ENCODE measurements around the gene SHANK3.
"Not testable (repeated sequence)": the region's sequence is repeated elsewhere in the genome, so short reads cannot be mapped to it uniquely, and the experiment has no call there.

The SHANK3 gene

DNA sequence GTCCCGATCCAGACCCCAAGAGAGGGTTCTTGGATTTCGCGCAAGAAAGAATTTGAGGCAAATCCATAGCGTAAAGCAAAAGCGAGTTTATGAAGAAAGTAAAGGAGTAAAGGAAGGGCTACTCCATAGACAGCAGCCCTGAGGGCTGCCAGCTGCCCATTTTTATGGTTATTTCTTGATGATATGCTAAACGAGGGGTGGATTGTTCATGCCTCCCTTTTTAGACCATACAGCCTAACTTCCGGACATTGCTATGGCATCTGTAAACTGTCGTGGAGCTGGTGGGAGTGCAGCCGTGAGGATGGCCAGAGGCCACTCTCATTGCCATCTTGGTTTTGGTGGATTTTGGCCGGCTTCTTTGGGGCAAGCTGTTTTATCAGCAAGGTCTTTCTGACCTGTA, 19.4 kb upstream of the SHANK3 start:
- TF ChIP-seq, protein P1, sequence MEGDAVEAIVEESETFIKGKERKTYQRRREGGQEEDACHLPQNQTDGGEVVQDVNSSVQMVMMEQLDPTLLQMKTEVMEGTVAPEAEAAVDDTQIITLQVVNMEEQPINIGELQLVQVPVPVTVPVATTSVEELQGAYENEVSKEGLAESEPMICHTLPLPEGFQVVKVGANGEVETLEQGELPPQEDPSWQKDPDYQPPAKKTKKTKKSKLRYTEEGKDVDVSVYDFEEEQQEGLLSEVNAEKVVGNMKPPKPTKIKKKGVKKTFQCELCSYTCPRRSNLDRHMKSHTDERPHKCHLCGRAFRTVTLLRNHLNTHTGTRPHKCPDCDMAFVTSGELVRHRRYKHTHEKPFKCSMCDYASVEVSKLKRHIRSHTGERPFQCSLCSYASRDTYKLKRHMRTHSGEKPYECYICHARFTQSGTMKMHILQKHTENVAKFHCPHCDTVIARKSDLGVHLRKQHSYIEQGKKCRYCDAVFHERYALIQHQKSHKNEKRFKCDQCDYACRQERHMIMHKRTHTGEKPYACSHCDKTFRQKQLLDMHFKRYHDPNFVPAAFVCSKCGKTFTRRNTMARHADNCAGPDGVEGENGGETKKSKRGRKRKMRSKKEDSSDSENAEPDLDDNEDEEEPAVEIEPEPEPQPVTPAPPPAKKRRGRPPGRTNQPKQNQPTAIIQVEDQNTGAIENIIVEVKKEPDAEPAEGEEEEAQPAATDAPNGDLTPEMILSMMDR (IDR thresholded peaks at IDR 0.05; ENCODE audit: unreplicated experiment in 3 of 3), result no peak
- no peak overlapping the region for H3K4me3 Mint-ChIP-seq
- H3K9me3 Mint-ChIP-seq, result peaks cover 18% of the 10 kb centered on the region
- peaks cover 4% of the 10 kb centered on the region for H3K27me3 Mint-ChIP-seq (ENCODE audit: low read depth)
- H3K36me3 Mint-ChIP-seq (ENCODE audit: low read depth), result peaks cover 6% of the 10 kb centered on the region
- no peak overlapping the region for H3K27ac Mint-ChIP-seq
- no peaks in the 10 kb centered on the region for H3K4me1 Mint-ChIP-seq

DNA sequence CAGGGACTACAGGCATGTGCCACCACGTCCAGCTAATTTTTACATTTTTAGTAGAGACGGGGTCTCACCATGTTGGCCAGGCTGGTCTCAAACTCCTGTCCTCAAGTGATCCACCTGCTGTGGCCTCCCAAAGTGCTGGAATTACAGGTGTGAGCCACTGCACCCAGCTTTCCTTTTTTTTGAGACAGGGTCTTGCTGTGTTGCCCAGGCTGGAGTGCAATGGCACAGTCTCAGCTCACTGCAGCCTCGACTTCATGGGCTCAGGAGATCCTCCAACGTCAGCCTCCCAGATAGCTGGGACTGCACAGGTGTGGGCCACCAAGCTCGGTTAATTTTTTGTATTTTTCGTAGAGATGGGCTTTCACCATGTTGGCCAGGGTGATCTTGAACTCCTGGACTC, 18.0 kb upstream of the SHANK3 start:
- not testable (repeated sequence) for H3K4me3 Mint-ChIP-seq; H3K4me1 Mint-ChIP-seq; H3K27me3 Mint-ChIP-seq (ENCODE audit: low read depth); H3K27ac Mint-ChIP-seq; H3K36me3 Mint-ChIP-seq (ENCODE audit: low read depth)
- peaks cover 18% of the 10 kb centered on the region for H3K9me3 Mint-ChIP-seq

DNA sequence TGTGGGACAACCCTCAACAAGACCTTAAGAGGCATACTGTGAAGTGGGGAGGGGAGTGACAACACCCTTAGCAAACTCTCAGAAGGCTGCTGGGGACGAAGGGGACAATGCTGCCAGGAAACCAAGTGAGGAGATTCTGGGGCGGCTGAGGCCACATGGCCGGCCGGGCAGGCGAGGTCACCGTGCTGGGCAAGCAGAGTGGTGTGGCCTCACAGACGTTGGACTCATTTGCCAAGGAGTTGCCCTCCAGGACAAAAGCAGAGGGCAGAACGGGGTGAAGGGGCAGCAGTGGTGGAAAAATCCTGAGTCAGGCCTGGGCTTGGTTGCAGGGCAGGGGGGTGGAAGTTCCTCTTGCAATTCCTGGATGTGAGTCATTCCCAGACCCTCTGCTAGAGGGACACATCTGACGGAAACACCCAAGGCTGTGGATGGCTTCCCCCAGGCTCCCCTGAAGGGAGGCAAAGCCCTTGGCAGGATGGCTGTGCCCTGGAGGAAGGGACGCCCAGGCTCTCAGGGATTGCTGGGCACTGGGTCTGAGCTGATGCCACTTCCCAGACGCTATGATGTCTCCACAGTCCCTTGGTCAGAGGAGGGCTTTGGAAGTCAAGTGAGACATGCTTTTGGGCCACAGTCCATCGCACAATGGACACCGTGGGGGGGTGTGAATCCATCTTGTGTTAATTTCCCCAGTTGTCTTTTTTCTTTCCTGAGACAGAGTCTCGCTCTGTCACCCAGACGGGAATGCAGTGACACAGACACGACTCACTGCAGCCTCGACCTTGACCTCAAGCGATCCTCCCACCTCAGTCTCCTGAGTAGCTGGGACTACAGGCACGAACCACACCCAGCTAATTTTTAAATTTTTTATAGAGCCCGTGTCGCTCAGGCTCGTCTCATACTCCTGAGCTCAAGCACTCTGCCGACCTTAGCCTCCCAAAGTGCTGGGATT, 16.2 kb upstream of the SHANK3 start:
- Mint-ChIP-seq H3K4me3 (no peak overlapping the region), H3K4me1 (no peaks in the 10 kb centered on the region), H3K27me3 (ENCODE audit: low read depth) (peaks cover 4% of the 10 kb centered on the region), H3K9me3 (peaks cover 17% of the 10 kb centered on the region), H3K36me3 (ENCODE audit: low read depth) (no peaks in the 10 kb centered on the region), H3K27ac (no peak overlapping the region)
- TF ChIP-seq, protein P1 (IDR thresholded peaks at IDR 0.05; ENCODE audit: unreplicated experiment in 3 of 3), result no peak

DNA sequence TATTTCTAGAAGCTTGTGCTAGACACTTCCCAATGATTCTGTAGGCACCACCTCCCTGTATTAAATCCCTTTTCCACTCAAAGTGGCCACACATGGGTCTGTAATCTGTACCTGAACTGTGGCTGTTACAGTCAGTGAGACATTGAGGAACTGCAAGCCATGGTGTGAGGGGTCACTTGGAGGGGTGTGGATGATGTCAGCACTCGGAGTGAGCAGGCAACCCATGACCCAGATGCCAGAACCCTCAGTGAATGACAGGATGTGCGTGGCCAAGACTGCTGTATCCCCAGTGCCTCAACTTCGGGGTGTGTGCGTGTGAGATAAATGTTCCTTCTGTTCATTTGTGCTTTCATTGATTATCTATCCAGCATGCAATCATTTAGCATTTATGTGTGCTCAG, 14.7 kb upstream of the SHANK3 start:
- Mint-ChIP-seq H3K9me3 (peaks cover 11% of the 10 kb centered on the region), H3K4me3 (no peak overlapping the region), H3K36me3 (ENCODE audit: low read depth) (no peaks in the 10 kb centered on the region), H3K4me1 (no peaks in the 10 kb centered on the region), H3K27ac (no peak overlapping the region), H3K27me3 (ENCODE audit: low read depth) (peaks cover 4% of the 10 kb centered on the region)
- TF ChIP-seq, protein P1 (IDR thresholded peaks at IDR 0.05; ENCODE audit: unreplicated experiment in 3 of 3), result no peak

DNA sequence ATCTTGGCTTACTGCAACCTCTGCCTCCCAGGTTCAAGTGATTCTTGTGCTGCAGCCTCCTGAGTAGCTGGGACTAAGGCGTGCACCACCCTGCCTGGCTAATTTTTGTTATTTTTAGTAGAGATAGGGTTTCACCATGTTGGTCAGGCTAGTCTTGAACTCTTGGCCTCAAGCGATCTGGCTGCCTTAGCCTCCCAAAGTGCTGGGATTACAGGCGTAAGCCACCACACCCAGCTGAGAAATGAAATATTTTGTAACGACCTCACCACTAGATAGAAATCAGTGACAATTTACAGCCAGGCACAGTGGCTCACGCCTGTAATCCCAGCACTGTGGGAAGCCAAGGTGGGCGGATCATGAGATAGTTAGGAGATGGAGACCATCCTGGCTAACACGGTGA, 12.9 kb upstream of the SHANK3 start:
- H3K36me3 Mint-ChIP-seq (ENCODE audit: low read depth); H3K4me3 Mint-ChIP-seq; H3K27me3 Mint-ChIP-seq (ENCODE audit: low read depth); H3K27ac Mint-ChIP-seq; H3K9me3 Mint-ChIP-seq; H3K4me1 Mint-ChIP-seq: not testable (repeated sequence)

DNA sequence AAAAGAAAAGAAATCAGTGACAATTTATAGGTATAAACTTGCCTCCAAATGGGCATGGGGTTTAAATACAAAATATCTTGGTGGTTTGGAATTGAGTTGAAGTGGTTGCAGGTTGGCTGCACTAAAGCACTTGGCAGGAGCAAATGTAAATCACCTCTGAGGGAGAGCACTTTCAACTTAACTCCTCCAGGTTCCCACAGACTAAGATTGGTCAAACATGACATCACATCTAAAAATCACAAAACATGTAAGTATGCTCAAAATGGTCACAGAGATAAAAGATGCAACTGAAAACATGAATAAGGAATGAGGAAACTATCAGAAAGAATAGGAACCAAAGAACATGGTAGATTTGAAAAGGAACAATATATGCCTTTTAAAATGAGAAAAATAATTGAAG, 12.3 kb upstream of the SHANK3 start:
- no peak overlapping the region for H3K4me3 Mint-ChIP-seq
- no peaks in the 10 kb centered on the region for H3K4me1 Mint-ChIP-seq
- no peaks in the 10 kb centered on the region for H3K36me3 Mint-ChIP-seq (ENCODE audit: low read depth)
- H3K27ac Mint-ChIP-seq, result no peak overlapping the region
- H3K27me3 Mint-ChIP-seq (ENCODE audit: low read depth), result peaks cover 4% of the 10 kb centered on the region
- TF ChIP-seq, protein P1 (IDR thresholded peaks at IDR 0.05; ENCODE audit: unreplicated experiment in 3 of 3), result no peak
- H3K9me3 Mint-ChIP-seq, result peaks cover 5% of the 10 kb centered on the region

DNA sequence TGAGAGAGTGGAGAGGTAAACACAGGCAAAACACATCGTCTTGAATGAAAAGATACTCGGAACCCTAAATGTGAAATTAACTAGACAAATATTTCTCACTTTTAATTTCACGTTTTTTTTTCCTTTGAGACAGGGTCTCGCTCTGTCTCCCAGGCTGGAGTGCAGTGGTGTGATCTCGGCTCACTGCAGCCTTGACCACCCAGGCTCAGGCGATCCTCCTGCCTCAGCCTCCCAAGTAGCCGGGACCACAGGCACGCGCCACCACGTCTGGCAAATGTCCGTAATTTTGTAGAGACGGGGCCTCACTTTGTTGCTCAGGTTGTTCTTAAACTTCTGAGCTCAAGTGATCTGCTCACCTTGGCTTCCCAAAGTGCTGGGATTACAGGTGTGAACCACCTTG, 7.4 kb upstream of the SHANK3 start:
- Mint-ChIP-seq H3K9me3 (peaks cover 2% of the 10 kb centered on the region), H3K27me3 (ENCODE audit: low read depth) (peaks cover 3% of the 10 kb centered on the region), H3K36me3 (ENCODE audit: low read depth) (no peaks in the 10 kb centered on the region), H3K4me1 (no peaks in the 10 kb centered on the region), H3K27ac (no peak overlapping the region), H3K4me3 (no peak overlapping the region)
- TF ChIP-seq, protein P1 (IDR thresholded peaks at IDR 0.05; ENCODE audit: unreplicated experiment in 3 of 3), result no peak

Measured in nephron (organoid).